CD8-positive, alpha-beta memory T cell (primary cell): ENCODE results near the gene CLNK. TPM values are rescaled to one million over a fixed set of nuclear protein-coding genes. Genes with fewer than 3 reads are reported as not detected.

Experiments used
- CTCF ChIA-PET: fragments of 350-600 bp; sonication (Branson Sonifier 250); formaldehyde crosslinking; loops from one replicate; lab custom pipeline; 2021; ENCODE audit warnings: antibody characterized with exemption; lab: Charles Lee
- POLR2A ChIA-PET: fragments of 350-600 bp; sonication (Branson Sonifier 250); formaldehyde crosslinking; loops from one replicate; lab custom pipeline; 2021; ENCODE audit warnings: antibody characterized with exemption; lab: Charles Lee
- DNase-seq, 5 donors: peaks; one replicate each; pipeline versions ENCODE4 v3.0.0 to v3.0.0-alpha.2; 2020 to 2022; ENCODE audit warnings: mixed read lengths in 1 of 5
- H3K27ac ChIP-seq: one replicate; pipeline ENCODE4 v1.7.0; 2013; ENCODE audit warnings: low read depth, mild to moderate bottlenecking, low read length, moderate library complexity
- H3K27me3 ChIP-seq: 2 replicates; pipeline ENCODE4 v1.7.0; 2013; ENCODE audit warnings: low read length, mild to moderate bottlenecking; ENCODE audit not compliant: insufficient read depth, poor library complexity, severe bottlenecking
- H3K36me3 ChIP-seq: 2 replicates; pipeline ENCODE4 v1.7.0; 2013; ENCODE audit warnings: mild to moderate bottlenecking, low read length, moderate library complexity; ENCODE audit not compliant: insufficient read depth
- H3K4me1 ChIP-seq: 2 replicates; pipeline ENCODE4 v1.7.0; 2013; ENCODE audit warnings: mild to moderate bottlenecking, low read length, moderate library complexity; ENCODE audit not compliant: insufficient read depth
- H3K4me3 ChIP-seq: 2 replicates; pipeline ENCODE4 v1.7.0; 2013; ENCODE audit warnings: mild to moderate bottlenecking, low read length
- H3K9me3 ChIP-seq: 2 replicates; pipeline ENCODE4 v1.7.0; 2013; ENCODE audit warnings: mild to moderate bottlenecking, low read length
- H3K27ac Mint-ChIP-seq, 8 donors: one replicate each; pipeline ENCODE4 v1.8.0; 2020 to 2021; ENCODE audit warnings: mixed read lengths in 8 of 8, mild to moderate bottlenecking in 6 of 8, inconsistent platforms in 3 of 8, moderate library complexity in 3 of 8
- H3K27me3 Mint-ChIP-seq, 2 donors: one replicate each; pipeline ENCODE4 v1.8.0; 2020 to 2021; ENCODE audit warnings: mixed read lengths in 2 of 2, mild to moderate bottlenecking in 1 of 2, moderate library complexity in 1 of 2
- H3K36me3 Mint-ChIP-seq, 3 donors: one replicate each; pipeline ENCODE4 v1.8.0; 2020 to 2021; ENCODE audit warnings: mixed read lengths in 3 of 3, inconsistent platforms in 1 of 3, mild to moderate bottlenecking in 1 of 3
- H3K4me1 Mint-ChIP-seq, 3 donors: one replicate each; pipeline ENCODE4 v1.8.0; 2020 to 2021; ENCODE audit warnings: mixed read lengths in 3 of 3, inconsistent platforms in 1 of 3, mild to moderate bottlenecking in 1 of 3
- H3K4me3 Mint-ChIP-seq, 7 donors: one replicate each; pipeline ENCODE4 v1.8.0; 2020 to 2021; ENCODE audit warnings: mixed read lengths in 7 of 7, mild to moderate bottlenecking in 6 of 7, moderate library complexity in 4 of 7, inconsistent platforms in 2 of 7
- H3K9me3 Mint-ChIP-seq, 5 donors: one replicate each; pipeline ENCODE4 v1.8.0; 2020 to 2022; ENCODE audit warnings: mixed read lengths in 5 of 5, mild to moderate bottlenecking in 3 of 5, moderate library complexity in 2 of 5, inconsistent platforms in 1 of 5
- polyA plus RNA-seq: library from polyadenylated mRNA; unstranded; fragments of 300-500 nt; fragmentation: Illumina TruSeq; gene quantifications from one replicate; pipeline ENCODE4 v1.2.3, GENCODE V29; 2021
- total RNA-seq, 2 experiments: library from RNA; stranded (reverse); gene quantifications; one replicate each; pipeline ENCODE4 v1.2.3, GENCODE V29; 2021

Gene CLNK
- total and polyA plus RNA-seq, 3 experiments from 2014 or later, result 0.11 to 0.31 TPM; not detected in 1

DNA sequence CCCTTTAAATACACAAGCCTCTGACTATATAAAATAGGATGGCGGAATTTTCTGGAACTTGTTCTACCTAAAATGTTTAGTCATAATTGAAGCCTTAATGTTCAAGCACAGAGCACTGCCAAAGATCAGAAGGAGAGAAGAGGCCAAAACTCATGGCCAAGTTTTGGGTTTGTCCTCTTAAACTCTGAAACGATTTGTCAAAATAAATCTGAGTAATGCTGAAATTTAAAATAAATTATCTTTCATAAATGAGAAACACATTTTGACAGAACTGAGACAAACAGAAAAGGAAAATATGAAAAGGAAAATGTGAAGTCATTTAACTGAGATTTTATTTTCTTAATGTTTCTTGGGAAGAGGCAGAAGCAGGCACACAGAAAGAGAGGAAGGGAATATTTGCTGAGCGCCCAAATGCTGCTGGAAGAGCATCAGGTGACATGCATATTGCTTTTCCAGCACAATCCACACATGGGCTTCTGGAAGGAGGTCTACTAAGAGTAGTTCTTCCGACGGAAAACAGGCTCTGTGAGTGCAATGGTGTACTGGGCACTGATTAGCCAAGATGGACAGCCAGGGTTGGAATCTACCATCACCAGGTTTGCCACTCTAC is 179.9 kb downstream of the CLNK start:
- no peaks in the 10 kb centered on the region for H3K9me3 ChIP-seq
- Mint-ChIP-seq H3K27ac (no peak overlapping the region), H3K4me1 (peaks cover 4 to 6% (median 5%) of the 10 kb centered on the region in 3 donors), H3K9me3 (peaks cover 0 to 11% (median 6%) of the 10 kb centered on the region in 5 donors), H3K4me3 (no peak overlapping the region), H3K36me3 (no peaks in the 10 kb centered on the region), H3K27me3 (peaks cover 8 to 27% of the 10 kb centered on the region in 2 donors)
- H3K36me3 ChIP-seq, result no peaks in the 10 kb centered on the region
- H3K27me3 ChIP-seq, result peaks cover 3% of the 10 kb centered on the region
- H3K4me1 ChIP-seq, result no peaks in the 10 kb centered on the region
- no peak for DNase-seq
- H3K27ac ChIP-seq, result no peak overlapping the region
- POLR2A ChIA-PET, result no interaction called here
- no peak overlapping the region for H3K4me3 ChIP-seq
- CTCF ChIA-PET, result no interaction called here

DNA sequence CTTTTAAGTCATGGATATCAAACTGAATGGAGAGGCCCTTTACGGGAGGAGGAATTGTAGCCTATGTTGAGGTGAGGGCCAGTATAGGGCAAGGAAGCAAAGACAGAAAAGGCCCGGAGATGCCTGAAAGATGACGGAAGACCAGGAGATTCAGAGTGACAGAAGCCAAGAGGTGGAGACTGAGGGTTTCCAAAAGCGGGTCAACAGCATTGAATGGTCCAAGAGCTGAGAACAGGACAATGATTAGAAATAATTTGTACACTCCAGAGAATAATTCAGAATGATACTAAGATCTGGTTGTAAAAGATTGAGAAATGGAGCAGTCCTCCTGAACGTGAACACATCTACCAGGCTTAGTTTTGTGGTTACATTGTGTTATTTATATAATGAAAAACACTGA is 181.9 kb downstream of the CLNK start:
- Histone ChIP-seq H3K27ac (no peak overlapping the region), H3K36me3 (no peaks in the 10 kb centered on the region), H3K27me3 (peaks cover 3% of the 10 kb centered on the region), H3K4me3 (no peak overlapping the region), H3K9me3 (no peaks in the 10 kb centered on the region), H3K4me1 (no peaks in the 10 kb centered on the region)
- no peaks in the 10 kb centered on the region for H3K36me3 Mint-ChIP-seq
- H3K4me1 Mint-ChIP-seq, result peaks cover 4 to 6% (median 5%) of the 10 kb centered on the region in 3 donors
- H3K27me3 Mint-ChIP-seq, result peaks cover 8 to 38% of the 10 kb centered on the region in 2 donors
- H3K27ac Mint-ChIP-seq, result no peak overlapping the region
- POLR2A ChIA-PET, result no interaction called here
- no peak for DNase-seq
- CTCF ChIA-PET, result no interaction called here
- no peak overlapping the region for H3K4me3 Mint-ChIP-seq
- peaks cover 0 to 11% (median 6%) of the 10 kb centered on the region in 5 donors for H3K9me3 Mint-ChIP-seq

DNA sequence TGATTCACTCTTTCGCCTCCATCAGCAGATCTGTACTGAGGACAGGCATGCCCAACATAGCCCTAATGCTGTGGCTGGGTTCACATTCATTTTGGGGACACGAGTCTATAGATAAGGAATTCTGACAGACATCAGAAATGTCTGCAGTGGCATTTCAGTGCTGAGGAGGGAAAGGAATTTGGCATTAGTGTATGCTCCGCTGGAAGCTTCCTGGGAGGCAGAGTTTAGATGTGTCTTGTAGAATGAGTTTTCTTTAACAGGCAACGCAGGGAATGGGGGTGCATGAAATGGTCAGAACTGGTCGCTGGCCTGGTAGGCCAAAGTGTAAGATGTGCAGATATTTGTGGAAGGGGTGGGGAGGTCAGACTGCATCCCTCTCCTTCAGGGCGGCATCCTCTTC is 183.8 kb downstream of the CLNK start:
- no peak overlapping the region for H3K4me3 Mint-ChIP-seq
- no peaks in the 10 kb centered on the region for H3K36me3 Mint-ChIP-seq
- POLR2A ChIA-PET, result no interaction called here
- no peak overlapping the region for H3K27ac ChIP-seq
- peaks cover 8 to 38% of the 10 kb centered on the region in 2 donors for H3K27me3 Mint-ChIP-seq
- H3K4me3 ChIP-seq, result no peak overlapping the region
- H3K9me3 Mint-ChIP-seq, result peaks cover 0 to 5% (median 0%) of the 10 kb centered on the region in 5 donors
- no peaks in the 10 kb centered on the region for H3K4me1 ChIP-seq
- peaks cover 3% of the 10 kb centered on the region for H3K27me3 ChIP-seq
- no peak overlapping the region for H3K27ac Mint-ChIP-seq
- peaks cover 0 to under 1% (median 0%) of the 10 kb centered on the region in 3 donors for H3K4me1 Mint-ChIP-seq
- DNase-seq, result no peak
- CTCF ChIA-PET, result no interaction called here
- no peaks in the 10 kb centered on the region for H3K9me3 ChIP-seq
- H3K36me3 ChIP-seq, result no peaks in the 10 kb centered on the region

DNA sequence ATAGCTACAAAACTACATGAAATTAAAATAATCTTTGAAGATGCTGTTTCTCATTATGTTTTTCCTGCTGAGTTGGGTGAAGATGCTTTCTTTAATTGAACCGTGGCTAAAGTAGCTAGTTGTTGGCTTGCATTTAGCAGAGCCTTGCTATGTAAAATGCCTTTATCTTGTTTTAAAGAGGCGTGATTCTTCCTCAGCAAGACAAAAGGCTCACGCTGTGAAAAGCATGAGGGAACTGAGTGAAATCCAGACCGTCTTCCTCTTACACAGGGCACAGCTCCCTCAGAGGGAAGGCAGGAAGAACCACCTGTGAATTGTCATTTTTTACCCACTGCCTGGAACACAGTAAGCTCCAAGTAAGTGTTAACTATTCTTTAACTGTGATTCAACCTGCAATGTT is 188.4 kb downstream of the CLNK start:
- CTCF ChIA-PET, result no interaction called here
- H3K36me3 ChIP-seq, result no peaks in the 10 kb centered on the region
- peaks cover 13 to 49% of the 10 kb centered on the region in 2 donors for H3K27me3 Mint-ChIP-seq
- POLR2A ChIA-PET, result no interaction called here
- no peak overlapping the region for H3K4me3 ChIP-seq
- H3K9me3 Mint-ChIP-seq, result no peaks in the 10 kb centered on the region
- H3K27me3 ChIP-seq, result peaks cover 2% of the 10 kb centered on the region
- H3K4me1 Mint-ChIP-seq, result no peaks in the 10 kb centered on the region
- H3K36me3 Mint-ChIP-seq, result no peaks in the 10 kb centered on the region
- no peak overlapping the region for H3K4me3 Mint-ChIP-seq
- H3K4me1 ChIP-seq, result no peaks in the 10 kb centered on the region
- H3K9me3 ChIP-seq, result no peaks in the 10 kb centered on the region
- no peak overlapping the region for H3K27ac ChIP-seq
- H3K27ac Mint-ChIP-seq, result no peak overlapping the region
- no peak for DNase-seq

DNA sequence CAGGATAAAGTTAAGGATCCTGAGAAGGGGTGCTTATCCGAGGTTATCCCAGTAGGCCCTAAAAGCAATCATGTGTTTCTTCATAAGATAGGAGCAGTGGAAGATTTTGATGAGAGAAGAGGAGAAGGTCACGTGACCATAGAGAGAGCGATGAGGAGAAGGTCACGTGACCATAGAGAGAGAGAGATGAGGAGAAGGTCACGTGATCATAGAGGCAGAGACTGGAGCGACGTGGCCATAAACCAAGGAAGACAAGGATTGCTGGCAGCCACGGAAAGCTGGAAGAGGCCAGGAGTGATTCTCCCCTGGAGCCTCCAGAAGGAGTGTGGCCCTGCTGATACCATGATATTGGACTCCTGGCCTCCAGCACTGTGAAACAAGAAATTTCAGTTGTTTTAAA is 188.9 kb downstream of the CLNK start:
- peaks cover 13 to 46% of the 10 kb centered on the region in 2 donors for H3K27me3 Mint-ChIP-seq

DNA sequence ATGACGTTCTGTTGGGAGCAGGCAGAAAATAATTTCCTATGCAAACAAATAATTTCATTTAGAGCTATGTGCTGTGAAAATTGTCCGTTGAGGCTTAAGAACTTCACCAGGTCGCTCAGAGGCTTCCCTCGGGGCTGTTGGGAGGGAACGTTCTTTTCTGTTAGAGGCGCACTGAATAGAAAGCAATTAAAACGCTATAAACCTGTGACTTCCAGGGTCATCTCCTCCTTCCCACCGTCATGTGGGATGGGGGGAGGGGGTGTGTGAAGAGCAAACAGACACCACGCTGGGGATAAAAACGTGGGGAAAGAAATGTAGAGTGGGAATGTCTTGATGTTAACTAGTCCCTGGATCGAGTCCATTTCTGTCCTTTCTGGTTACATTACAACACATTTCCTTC is 192.1 kb downstream of the CLNK start:
- Mint-ChIP-seq H3K36me3 (no peaks in the 10 kb centered on the region), H3K27ac (no peak overlapping the region), H3K27me3 (peaks cover 18 to 52% of the 10 kb centered on the region in 2 donors), H3K9me3 (no peaks in the 10 kb centered on the region), H3K4me1 (peaks cover 6% of the 10 kb centered on the region in 3 donors), H3K4me3 (no peak overlapping the region)
- CTCF ChIA-PET, result no interaction called here
- Histone ChIP-seq H3K4me3 (no peak overlapping the region), H3K36me3 (no peaks in the 10 kb centered on the region), H3K4me1 (no peaks in the 10 kb centered on the region), H3K9me3 (no peaks in the 10 kb centered on the region), H3K27ac (no peak overlapping the region), H3K27me3 (no peaks in the 10 kb centered on the region)
- DNase-seq, result no peak
- POLR2A ChIA-PET, result no interaction called here

More for the DNA sequence above, 188.9 kb downstream of the CLNK start:
- H3K9me3 Mint-ChIP-seq, result no peaks in the 10 kb centered on the region
- H3K4me1 ChIP-seq, result no peaks in the 10 kb centered on the region
- ChIA-PET CTCF (no interaction called here), POLR2A (no interaction called here)
- no peaks in the 10 kb centered on the region for H3K36me3 Mint-ChIP-seq
- DNase-seq, result no peak
- H3K4me1 Mint-ChIP-seq, result peaks cover 0 to under 1% (median 0%) of the 10 kb centered on the region in 3 donors
- H3K4me3 ChIP-seq, result no peak overlapping the region
- no peak overlapping the region for H3K27ac Mint-ChIP-seq
- no peak overlapping the region for H3K27ac ChIP-seq
- no peaks in the 10 kb centered on the region for H3K27me3 ChIP-seq
- H3K36me3 ChIP-seq, result no peaks in the 10 kb centered on the region
- H3K4me3 Mint-ChIP-seq, result no peak overlapping the region
- no peaks in the 10 kb centered on the region for H3K9me3 ChIP-seq

DNA sequence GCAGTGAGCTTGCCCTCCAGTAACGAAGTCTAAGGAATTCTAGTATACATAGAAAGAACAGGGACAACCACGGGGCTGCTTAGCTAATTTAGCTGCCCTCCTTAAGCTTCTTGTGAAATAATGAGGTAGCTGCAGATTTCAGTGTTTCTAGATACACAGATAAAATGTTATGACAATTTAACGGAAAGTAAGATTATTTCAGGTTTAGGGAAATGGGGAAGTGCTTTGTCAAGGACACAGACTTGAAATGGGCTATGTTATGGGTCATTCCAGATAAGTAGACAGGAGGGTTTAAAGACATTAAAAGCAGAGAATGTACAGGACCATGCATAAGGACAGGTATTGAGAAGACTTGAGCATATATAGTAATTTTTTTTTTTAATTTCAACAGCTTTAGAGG is 193.2 kb downstream of the CLNK start:
- Mint-ChIP-seq H3K27ac (no peak overlapping the region), H3K36me3 (no peaks in the 10 kb centered on the region)

DNA sequence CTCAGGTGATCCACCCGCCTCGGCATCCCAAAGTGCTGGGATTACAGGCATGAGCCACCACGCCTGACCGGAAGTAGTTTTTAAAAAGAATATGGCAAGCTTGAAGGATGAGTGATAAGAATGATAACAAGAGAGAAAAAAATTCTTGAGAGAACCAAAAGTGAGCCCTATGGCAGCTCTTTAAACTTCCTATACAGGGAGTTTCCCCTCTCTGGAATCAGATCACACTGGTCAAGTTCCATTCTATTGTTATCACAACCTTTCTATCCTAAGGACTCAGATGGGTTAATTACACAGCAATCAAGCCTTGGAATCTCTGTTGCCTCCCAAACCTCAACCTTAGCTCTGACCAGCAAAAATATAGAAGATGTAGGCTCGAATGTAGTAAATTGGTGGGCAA is 193.6 kb downstream of the CLNK start:
- no peak overlapping the region for H3K27ac Mint-ChIP-seq
- ChIA-PET POLR2A (no interaction called here), CTCF (no interaction called here)
- Histone ChIP-seq H3K9me3 (no peaks in the 10 kb centered on the region), H3K36me3 (no peaks in the 10 kb centered on the region), H3K27ac (no peak overlapping the region), H3K4me3 (no peak overlapping the region), H3K27me3 (no peaks in the 10 kb centered on the region), H3K4me1 (no peaks in the 10 kb centered on the region)
- H3K9me3 Mint-ChIP-seq, result no peaks in the 10 kb centered on the region
- peaks cover 6% of the 10 kb centered on the region in 3 donors for H3K4me1 Mint-ChIP-seq
- peaks cover 20 to 61% of the 10 kb centered on the region in 2 donors for H3K27me3 Mint-ChIP-seq
- H3K36me3 Mint-ChIP-seq, result no peaks in the 10 kb centered on the region
- no peak for DNase-seq
- H3K4me3 Mint-ChIP-seq, result no peak overlapping the region

More for the DNA sequence above, 193.2 kb downstream of the CLNK start:
- H3K4me1 Mint-ChIP-seq, result peaks cover 6% of the 10 kb centered on the region in 3 donors
- Histone ChIP-seq H3K4me3 (no peak overlapping the region), H3K4me1 (no peaks in the 10 kb centered on the region), H3K36me3 (no peaks in the 10 kb centered on the region), H3K9me3 (no peaks in the 10 kb centered on the region), H3K27ac (no peak overlapping the region), H3K27me3 (no peaks in the 10 kb centered on the region)
- CTCF ChIA-PET, result no interaction called here
- POLR2A ChIA-PET, result no interaction called here
- no peak overlapping the region for H3K4me3 Mint-ChIP-seq
- no peaks in the 10 kb centered on the region for H3K9me3 Mint-ChIP-seq
- H3K27me3 Mint-ChIP-seq, result peaks cover 18 to 59% of the 10 kb centered on the region in 2 donors
- DNase-seq, result no peak
